ENCODE results near the gene CD3D.

GRCh38 chr11:118370774-118371173 lies 28.3 kb upstream of the CD3D start:
- TF ChIP-seq CTCF (IDR thresholded peaks at IDR 0.05; ENCODE audit: insufficient read depth, low read depth, low read length) (no peak), EZH2 (IDR thresholded peaks at IDR 0.05; ENCODE audit: insufficient read depth, low read length) (no peak)

Measured in astrocyte (in vitro differentiated cells and primary cell).